SK-N-SH treated with all-trans-retinoic acid at 6 μM for 48 hours (cell line): ENCODE data around the gene FIGN.

Experiments
- ARNTL ChIP-seq: fragments of 450-650 bp; formaldehyde crosslinking; IDR thresholded peaks from 2 replicates; pipeline ENCODE4 v1.5.0; 2020; ENCODE audit warnings: low read depth, mild to moderate bottlenecking, moderate library complexity, borderline replicate concordance
- CSRNP3 ChIP-seq: fragments of 250-450 bp; sonication (Bioruptor Pico); IDR thresholded peaks from 2 replicates; pipeline ENCODE4 v1.5.1; 2021; ENCODE audit warnings: mild to moderate bottlenecking, moderate library complexity
- ESRRG ChIP-seq: fragments of 250-450 bp; sonication (Bioruptor Pico); IDR thresholded peaks from 2 replicates; pipeline ENCODE4 v1.6.1; 2021; ENCODE audit warnings: mild to moderate bottlenecking
- GLIS3 ChIP-seq: fragments of 250-450 bp; sonication (Bioruptor Pico); IDR thresholded peaks from 2 replicates; pipeline ENCODE4 v1.5.0; 2020; ENCODE audit warnings: mild to moderate bottlenecking, moderate library complexity
- PATZ1 ChIP-seq: fragments of 250-450 bp; sonication (Bioruptor Pico); IDR thresholded peaks from 2 replicates; pipeline ENCODE4 v1.8.0; 2020; ENCODE audit warnings: mild to moderate bottlenecking, moderate library complexity, borderline replicate concordance
- POU6F1 ChIP-seq: fragments of 250-450 bp; sonication (Bioruptor Pico); IDR thresholded peaks from 2 replicates; pipeline ENCODE4 v1.8.0; 2021; ENCODE audit warnings: low read depth, mild to moderate bottlenecking, moderate library complexity, borderline replicate concordance
- PPARA ChIP-seq: fragments of 250-450 bp; sonication (Bioruptor Pico); IDR thresholded peaks from 2 replicates; pipeline ENCODE4 v1.5.0; 2020; ENCODE audit warnings: mild to moderate bottlenecking, borderline replicate concordance
- RARB ChIP-seq: fragments of 250-450 bp; sonication (Bioruptor Pico); IDR thresholded peaks from 2 replicates; pipeline ENCODE4 v1.8.0; 2021; ENCODE audit warnings: mild to moderate bottlenecking, moderate library complexity
- TSHZ2 ChIP-seq: fragments of 250-450 bp; sonication (Bioruptor Pico); IDR thresholded peaks from 2 replicates; pipeline ENCODE4 v1.5.0; 2020; ENCODE audit warnings: mild to moderate bottlenecking, moderate library complexity
- ZC3H10 ChIP-seq: fragments of 250-450 bp; sonication (Bioruptor Pico); IDR thresholded peaks from 2 replicates; pipeline ENCODE4 v1.5.1; 2021; ENCODE audit warnings: mild to moderate bottlenecking, moderate library complexity
- ZNF565 ChIP-seq: fragments of 450-650 bp; formaldehyde crosslinking; conservative IDR thresholded peaks from 2 replicates; pipeline ENCODE4 v1.5.0; 2020; ENCODE audit warnings: low read depth, mild to moderate bottlenecking, moderate library complexity
- ZNF8 ChIP-seq: fragments of 450-650 bp; formaldehyde crosslinking; IDR thresholded peaks from 2 replicates; pipeline ENCODE4 v1.5.0; 2020; ENCODE audit warnings: mild to moderate bottlenecking, moderate library complexity

- TF ChIP-seq ESRRG (CRISPR knock-in tag): no peak
- no peak for TF ChIP-seq CSRNP3 (CRISPR knock-in tag)
- TF ChIP-seq RARB: no peak
- no peak for TF ChIP-seq ZC3H10 (CRISPR knock-in tag)
- no peak for TF ChIP-seq ZNF8 (CRISPR knock-in tag)
- no peak for TF ChIP-seq POU6F1 (CRISPR knock-in tag)
- TF ChIP-seq PPARA (CRISPR knock-in tag): no peak
- TF ChIP-seq PATZ1 (CRISPR knock-in tag): no peak
- no peak for TF ChIP-seq TSHZ2 (CRISPR knock-in tag)
- TF ChIP-seq GLIS3 (CRISPR knock-in tag): no peak
- no peak for TF ChIP-seq ZNF565 (CRISPR knock-in tag)
- no peak for TF ChIP-seq ARNTL
Measured at GRCh38 chr2:163773276-163773675, 37.5 kb upstream of the FIGN start.
